Activated T-cell treated with anti-CD3 and anti-CD28 coated beads, Interleukin-2, amount 50 U/mL, for 24 hours (primary cell): ENCODE measurements around the gene GNPTG.
"Not testable (repeated sequence)": the region's sequence is repeated elsewhere in the genome, so short reads cannot be mapped to it uniquely, and the experiment has no call there.

Source experiments
- DNase-seq: peaks from one replicate; pipeline ENCODE4 v3.0.0-alpha.2; 2020
- H3K27ac Mint-ChIP-seq: 2 replicates; pipeline ENCODE4 v1.8.0; 2020; ENCODE audit warnings: mild to moderate bottlenecking, mixed read lengths
- H3K27me3 Mint-ChIP-seq: 2 replicates; pipeline ENCODE4 v1.8.0; 2020; ENCODE audit warnings: mixed read lengths
- H3K36me3 Mint-ChIP-seq: 2 replicates; pipeline ENCODE4 v1.8.0; 2020; ENCODE audit warnings: low read depth, mixed read lengths
- H3K4me1 Mint-ChIP-seq: 2 replicates; pipeline ENCODE4 v1.8.0; 2020; ENCODE audit warnings: low read depth, mixed read lengths
- H3K4me3 Mint-ChIP-seq: 2 replicates; pipeline ENCODE4 v1.8.0; 2020; ENCODE audit warnings: mild to moderate bottlenecking, moderate library complexity, mixed read lengths
- H3K9me3 Mint-ChIP-seq: 2 replicates; pipeline ENCODE4 v1.8.0; 2020; ENCODE audit warnings: mixed read lengths

GNPTG gene

DNA sequence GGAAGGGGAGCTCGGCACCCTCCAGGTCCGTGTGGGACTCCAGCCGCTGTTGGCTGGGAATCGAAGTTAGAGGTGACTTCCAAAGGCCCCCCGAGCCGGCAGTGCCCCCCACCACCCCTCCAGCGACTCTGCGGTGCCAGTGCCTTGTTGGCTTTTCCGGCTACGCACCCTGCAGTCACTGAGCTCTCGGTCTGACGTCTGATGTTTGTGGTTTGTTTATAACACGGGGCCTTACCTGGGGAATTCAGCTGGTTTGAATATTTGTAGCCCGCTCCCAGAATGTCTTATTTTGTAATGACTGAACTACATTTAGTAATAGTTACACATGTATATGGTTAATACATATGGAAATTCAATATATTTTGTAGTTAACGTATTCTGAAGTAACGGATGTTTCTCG is 25.3 kb upstream of the GNPTG start:
- DNase-seq = no peak
- no peaks in the 10 kb centered on the region for H3K9me3 Mint-ChIP-seq
- peaks cover 39% of the 10 kb centered on the region for H3K36me3 Mint-ChIP-seq
- no peak overlapping the region for H3K4me3 Mint-ChIP-seq
- H3K27me3 Mint-ChIP-seq = peaks cover 7% of the 10 kb centered on the region
- peak overlapping the region; percentile 18 for H3K27ac Mint-ChIP-seq
- H3K4me1 Mint-ChIP-seq = peaks cover 3% of the 10 kb centered on the region

- Mint-ChIP-seq H3K4me1 (peaks cover 8% of the 10 kb centered on the region), H3K27ac (peak overlapping the region; percentile 18), H3K27me3 (peaks cover 14% of the 10 kb centered on the region), H3K9me3 (no peaks in the 10 kb centered on the region), H3K4me3 (no peak overlapping the region), H3K36me3 (peaks cover 32% of the 10 kb centered on the region)
- no peak for DNase-seq
Observed at GRCh38 chr16:1326946-1327618, 24.6 kb upstream of the GNPTG start.

GRCh38 chr16:1327619-1327947 is 24.1 kb upstream of the GNPTG start:
- Mint-ChIP-seq H3K4me3 (no peak overlapping the region), H3K27ac (no peak overlapping the region), H3K36me3 (peaks cover 29% of the 10 kb centered on the region), H3K4me1 (peaks cover 12% of the 10 kb centered on the region), H3K9me3 (no peaks in the 10 kb centered on the region), H3K27me3 (peaks cover 19% of the 10 kb centered on the region)
- no peak for DNase-seq

GRCh38 chr16:1328136-1328535 is 23.6 kb upstream of the GNPTG start:
- not testable (repeated sequence) for H3K27ac Mint-ChIP-seq, H3K9me3 Mint-ChIP-seq, H3K4me3 Mint-ChIP-seq, DNase-seq
- peaks cover 22% of the 10 kb centered on the region for H3K27me3 Mint-ChIP-seq
- H3K36me3 Mint-ChIP-seq = peaks cover 28% of the 10 kb centered on the region
- peaks cover 14% of the 10 kb centered on the region for H3K4me1 Mint-ChIP-seq

- peaks cover 14% of the 10 kb centered on the region for H3K4me1 Mint-ChIP-seq
- H3K4me3 Mint-ChIP-seq, H3K9me3 Mint-ChIP-seq, H3K27ac Mint-ChIP-seq, DNase-seq: not testable (repeated sequence)
- peaks cover 21% of the 10 kb centered on the region for H3K36me3 Mint-ChIP-seq
- H3K27me3 Mint-ChIP-seq = peaks cover 22% of the 10 kb centered on the region
Observed at GRCh38 chr16:1328961-1329360, 22.8 kb upstream of the GNPTG start.

DNA sequence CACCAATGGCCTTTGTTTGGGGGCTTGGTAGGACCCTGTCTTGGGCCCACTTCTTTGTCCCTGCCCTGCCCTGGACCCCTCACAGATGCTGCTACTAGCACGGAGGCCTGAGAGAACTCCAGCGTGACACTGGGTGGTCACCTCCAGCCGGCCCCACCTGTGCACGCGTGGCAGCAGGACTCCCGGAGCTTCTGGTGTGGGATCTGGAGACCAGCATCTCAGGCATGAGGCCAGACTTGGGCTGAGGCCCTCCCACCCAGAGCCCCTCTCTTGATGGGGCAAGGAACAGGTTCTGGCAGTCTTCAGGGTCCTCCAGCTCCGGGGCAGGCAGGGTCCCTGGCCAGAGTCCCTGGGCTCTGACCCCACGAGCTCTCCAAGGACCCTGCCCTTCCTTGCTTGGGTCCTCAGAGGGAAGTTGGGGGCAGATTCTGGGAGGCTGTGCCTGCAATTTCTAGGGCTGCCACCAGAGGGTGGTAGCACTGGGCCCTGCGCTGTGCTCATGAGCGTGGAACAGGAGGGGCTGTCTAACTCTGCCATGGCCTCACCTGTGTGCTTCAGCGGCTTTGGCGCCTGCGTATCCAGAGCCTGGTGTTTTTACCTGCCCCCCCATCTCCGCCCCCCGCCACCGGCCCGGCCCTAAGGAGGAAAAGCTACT is 21.3 kb upstream of the GNPTG start:
- DNase-seq = no peak
- Mint-ChIP-seq H3K27me3 (peaks cover 32% of the 10 kb centered on the region), H3K9me3 (no peaks in the 10 kb centered on the region), H3K36me3 (peaks cover 9% of the 10 kb centered on the region), H3K4me3 (no peak overlapping the region), H3K4me1 (peaks cover 16% of the 10 kb centered on the region), H3K27ac (no peak overlapping the region)

GRCh38 chr16:1330931-1331711 is 20.6 kb upstream of the GNPTG start:
- Mint-ChIP-seq H3K4me3 (no peak overlapping the region), H3K9me3 (no peaks in the 10 kb centered on the region), H3K36me3 (peaks cover 4% of the 10 kb centered on the region), H3K27me3 (peaks cover 38% of the 10 kb centered on the region), H3K4me1 (peaks cover 16% of the 10 kb centered on the region), H3K27ac (no peak overlapping the region)
- DNase-seq = no peak

- peak overlapping the region; percentile 45 for H3K4me3 Mint-ChIP-seq
- no peak for DNase-seq
- peaks cover 16% of the 10 kb centered on the region for H3K4me1 Mint-ChIP-seq
- H3K9me3 Mint-ChIP-seq = no peaks in the 10 kb centered on the region
- no peak overlapping the region for H3K27ac Mint-ChIP-seq
- no peaks in the 10 kb centered on the region for H3K36me3 Mint-ChIP-seq
- peaks cover 39% of the 10 kb centered on the region for H3K27me3 Mint-ChIP-seq
Observed at GRCh38 chr16:1331712-1332617, 19.8 kb upstream of the GNPTG start.

GRCh38 chr16:1332618-1333148 is 19.0 kb upstream of the GNPTG start:
- peaks cover 39% of the 10 kb centered on the region for H3K27me3 Mint-ChIP-seq
- H3K4me1 Mint-ChIP-seq = peaks cover 16% of the 10 kb centered on the region

GRCh38 chr16:1333149-1333812 is 18.4 kb upstream of the GNPTG start, which contains the start of gene BAIAP3:
Gene BAIAP3 (plus strand): TSS chr16:1333645. CDS start chr16:1338550, 4,905 bp downstream.
- H3K36me3 Mint-ChIP-seq = no peaks in the 10 kb centered on the region
- H3K9me3 Mint-ChIP-seq = no peaks in the 10 kb centered on the region
- H3K4me3 Mint-ChIP-seq = peak within 1 kb of the TSS; percentile 45
- peaks cover 39% of the 10 kb centered on the region for H3K27me3 Mint-ChIP-seq
- H3K4me1 Mint-ChIP-seq = peaks cover 16% of the 10 kb centered on the region
- DNase-seq = peak; percentile 64
- H3K27ac Mint-ChIP-seq = peak within 1 kb of the TSS; percentile 54

More at GRCh38 chr16:1332618-1333148, 19.0 kb upstream of the GNPTG start:
- peak overlapping the region; percentile 54 for H3K27ac Mint-ChIP-seq
- no peaks in the 10 kb centered on the region for H3K36me3 Mint-ChIP-seq
- no peak for DNase-seq
- no peaks in the 10 kb centered on the region for H3K9me3 Mint-ChIP-seq
- peak overlapping the region; percentile 45 for H3K4me3 Mint-ChIP-seq

GRCh38 chr16:1333854-1334700 is 17.7 kb upstream of the GNPTG start:
- no peak overlapping the region for H3K27ac Mint-ChIP-seq
- no peaks in the 10 kb centered on the region for H3K9me3 Mint-ChIP-seq
- peaks cover 16% of the 10 kb centered on the region for H3K4me1 Mint-ChIP-seq
- no peak overlapping the region for H3K4me3 Mint-ChIP-seq
- DNase-seq = no peak
- H3K36me3 Mint-ChIP-seq = no peaks in the 10 kb centered on the region
- H3K27me3 Mint-ChIP-seq = peaks cover 39% of the 10 kb centered on the region

- Mint-ChIP-seq H3K4me1 (peaks cover 16% of the 10 kb centered on the region), H3K27ac (no peak overlapping the region), H3K4me3 (no peak overlapping the region), H3K27me3 (peaks cover 39% of the 10 kb centered on the region), H3K9me3 (no peaks in the 10 kb centered on the region), H3K36me3 (no peaks in the 10 kb centered on the region)
- DNase-seq = no peak
Observed at GRCh38 chr16:1334739-1335138, 17.0 kb upstream of the GNPTG start.
